Nephron (organoid): ENCODE results near the gene C1R.
A peak's percentile ranks its signal among the peaks of the same experiment; 100 is the strongest.

Source experiments
- H3K27ac Mint-ChIP-seq, 3 experiments: 2 replicates each; pipeline ENCODE4 v1.8.0; 2020; ENCODE audit warnings: mixed read lengths in 3 of 3, mild to moderate bottlenecking in 2 of 3, moderate library complexity in 1 of 3
- H3K27me3 Mint-ChIP-seq: 2 replicates; pipeline ENCODE4 v1.8.0; 2021; ENCODE audit warnings: low read depth, mild to moderate bottlenecking, moderate library complexity, mixed read lengths
- H3K36me3 Mint-ChIP-seq: 2 replicates; pipeline ENCODE4 v1.8.0; 2020; ENCODE audit warnings: low read depth, mixed read lengths
- H3K4me1 Mint-ChIP-seq: 2 replicates; pipeline ENCODE4 v1.8.0; 2020; ENCODE audit warnings: mixed read lengths
- H3K4me3 Mint-ChIP-seq, 3 experiments: 2 replicates each; pipeline ENCODE4 v1.8.0; 2020; ENCODE audit warnings: mild to moderate bottlenecking in 3 of 3, mixed read lengths in 3 of 3, moderate library complexity in 2 of 3
- H3K9me3 Mint-ChIP-seq: 2 replicates; pipeline ENCODE4 v1.8.0; 2020; ENCODE audit warnings: mixed read lengths
- CTCF ChIP-seq, 3 experiments: fragments of 200-600 bp; sonication (generic); IDR thresholded peaks; one replicate each; pipeline ENCODE4 v1.5.0; 2021; ENCODE audit warnings: antibody characterized with exemption in 3 of 3; ENCODE audit not compliant: unreplicated experiment in 3 of 3

The C1R gene

GRCh38 chr12:7106082-7106481 is 13.8 kb upstream of the C1R start:
- H3K4me1 Mint-ChIP-seq: peaks cover 13% of the 10 kb centered on the region
- H3K9me3 Mint-ChIP-seq: peaks cover 10% of the 10 kb centered on the region
- H3K4me3 Mint-ChIP-seq: peak overlapping the region; percentile 65 to 76 (median 66)
- no peak for TF ChIP-seq CTCF (IDR thresholded peaks at IDR 0.05; ENCODE audit: unreplicated experiment in 3 of 3)
- H3K36me3 Mint-ChIP-seq: peaks cover 40% of the 10 kb centered on the region
- H3K27ac Mint-ChIP-seq: peak overlapping the region in 2 of 3 experiments; percentile 42 to 51
- no peaks in the 10 kb centered on the region for H3K27me3 Mint-ChIP-seq

GRCh38 chr12:7103837-7104584 is 11.8 kb upstream of the C1R start:
- Mint-ChIP-seq H3K27me3 (no peaks in the 10 kb centered on the region), H3K4me3 (no peak overlapping the region), H3K36me3 (peaks cover 45% of the 10 kb centered on the region), H3K4me1 (peaks cover 6% of the 10 kb centered on the region), H3K9me3 (peaks cover 10% of the 10 kb centered on the region), H3K27ac (no peak overlapping the region)
- no peak for TF ChIP-seq CTCF (IDR thresholded peaks at IDR 0.05; ENCODE audit: unreplicated experiment in 3 of 3)

DNA sequence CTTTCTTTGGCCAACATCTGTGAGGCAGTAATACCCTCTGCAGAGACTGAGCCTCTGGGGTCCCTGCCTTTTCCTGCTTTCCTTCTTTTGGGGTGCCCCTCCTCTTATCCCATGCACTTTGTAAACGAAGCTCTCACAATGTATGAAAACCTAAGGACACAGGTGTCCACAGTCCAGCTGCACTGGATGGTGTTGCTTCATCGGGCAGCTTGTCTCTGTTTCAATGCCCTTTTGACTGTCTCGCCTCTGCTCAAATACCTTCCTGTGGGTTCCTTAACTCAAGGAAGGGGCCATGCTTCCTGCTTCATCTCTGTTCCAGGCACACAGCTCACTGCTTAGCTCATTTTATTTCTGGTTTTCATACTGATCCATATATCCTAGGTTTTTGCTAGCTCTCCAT is 10.3 kb upstream of the C1R start:
- Mint-ChIP-seq H3K9me3 (peaks cover 10% of the 10 kb centered on the region), H3K36me3 (peaks cover 47% of the 10 kb centered on the region), H3K27ac (no peak overlapping the region), H3K4me3 (no peak overlapping the region), H3K27me3 (no peaks in the 10 kb centered on the region), H3K4me1 (no peaks in the 10 kb centered on the region)
- no peak for TF ChIP-seq CTCF (IDR thresholded peaks at IDR 0.05; ENCODE audit: unreplicated experiment in 3 of 3)

DNA sequence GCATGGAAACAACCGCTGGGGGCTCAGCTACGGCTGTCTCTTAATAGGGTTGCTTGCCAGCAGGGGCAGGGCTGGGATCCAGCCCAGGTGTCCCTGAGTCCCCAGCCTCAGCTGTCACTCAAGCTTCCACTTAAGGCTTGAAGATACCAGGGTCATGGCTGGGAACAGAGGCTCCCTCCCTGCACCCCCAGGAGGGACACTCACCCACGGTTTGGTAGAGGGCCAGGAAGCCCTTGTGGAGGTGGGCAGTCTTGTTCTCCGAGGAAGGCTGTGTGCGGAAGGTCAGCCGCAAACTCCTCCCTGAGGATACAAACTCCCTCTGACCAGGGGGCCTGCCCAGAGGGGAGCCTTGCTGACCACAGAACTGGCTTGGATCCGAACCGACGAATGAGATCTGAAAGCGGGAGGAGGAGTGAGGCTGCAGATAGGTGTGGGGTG is 9.5 kb upstream of the C1R start:
- Mint-ChIP-seq H3K4me3 (no peak overlapping the region), H3K4me1 (no peaks in the 10 kb centered on the region), H3K36me3 (peaks cover 47% of the 10 kb centered on the region), H3K27ac (no peak overlapping the region), H3K27me3 (no peaks in the 10 kb centered on the region), H3K9me3 (peaks cover 10% of the 10 kb centered on the region)
- no peak for TF ChIP-seq CTCF (IDR thresholded peaks at IDR 0.05; ENCODE audit: unreplicated experiment in 3 of 3)

DNA sequence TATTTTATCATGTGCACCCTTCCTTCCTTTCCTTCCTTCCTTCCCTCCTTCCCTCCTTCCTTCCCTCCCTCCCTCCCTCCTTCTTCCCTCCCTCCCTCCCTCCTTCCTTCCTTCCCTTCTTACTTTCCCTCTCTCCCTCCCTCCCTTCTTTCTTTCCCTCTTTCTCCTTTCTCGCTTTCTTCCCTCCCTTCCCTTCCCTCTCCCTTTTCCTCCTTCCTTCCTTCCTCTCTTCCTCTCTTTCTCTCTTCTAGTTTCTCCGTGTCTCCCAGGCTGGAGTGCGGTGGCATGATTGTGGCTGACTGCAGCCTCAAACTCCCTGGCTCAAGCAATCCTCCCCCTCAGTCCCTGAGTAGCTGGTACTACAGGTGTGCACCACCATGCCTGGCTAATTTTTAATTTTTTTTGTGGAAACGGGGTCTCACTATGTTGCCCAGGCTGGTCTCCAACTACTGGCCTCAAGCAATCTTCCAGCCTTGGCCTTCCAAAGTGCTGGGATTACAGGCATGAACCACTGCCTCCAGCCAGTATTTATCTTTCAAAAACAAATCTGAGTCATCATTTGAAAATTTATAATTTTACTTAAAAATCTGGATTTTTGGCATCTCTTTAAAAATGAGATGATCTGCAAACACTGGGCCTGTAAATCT is 8.9 kb upstream of the C1R start:
- no peaks in the 10 kb centered on the region for H3K4me1 Mint-ChIP-seq
- peaks cover 42% of the 10 kb centered on the region for H3K36me3 Mint-ChIP-seq
- H3K27me3 Mint-ChIP-seq: no peaks in the 10 kb centered on the region
- no peak overlapping the region for H3K27ac Mint-ChIP-seq
- H3K9me3 Mint-ChIP-seq: peaks cover 5% of the 10 kb centered on the region
- no peak overlapping the region for H3K4me3 Mint-ChIP-seq
- TF ChIP-seq CTCF (IDR thresholded peaks at IDR 0.05; ENCODE audit: unreplicated experiment in 3 of 3): no peak
